ENCODE results near the gene RAB6B. TPM values are rescaled to one million over a fixed set of nuclear protein-coding genes. Genes with fewer than 3 reads are reported as not detected.

The RAB6B gene
- polyA plus RNA-seq (2013) = 1.4 TPM

DNA sequence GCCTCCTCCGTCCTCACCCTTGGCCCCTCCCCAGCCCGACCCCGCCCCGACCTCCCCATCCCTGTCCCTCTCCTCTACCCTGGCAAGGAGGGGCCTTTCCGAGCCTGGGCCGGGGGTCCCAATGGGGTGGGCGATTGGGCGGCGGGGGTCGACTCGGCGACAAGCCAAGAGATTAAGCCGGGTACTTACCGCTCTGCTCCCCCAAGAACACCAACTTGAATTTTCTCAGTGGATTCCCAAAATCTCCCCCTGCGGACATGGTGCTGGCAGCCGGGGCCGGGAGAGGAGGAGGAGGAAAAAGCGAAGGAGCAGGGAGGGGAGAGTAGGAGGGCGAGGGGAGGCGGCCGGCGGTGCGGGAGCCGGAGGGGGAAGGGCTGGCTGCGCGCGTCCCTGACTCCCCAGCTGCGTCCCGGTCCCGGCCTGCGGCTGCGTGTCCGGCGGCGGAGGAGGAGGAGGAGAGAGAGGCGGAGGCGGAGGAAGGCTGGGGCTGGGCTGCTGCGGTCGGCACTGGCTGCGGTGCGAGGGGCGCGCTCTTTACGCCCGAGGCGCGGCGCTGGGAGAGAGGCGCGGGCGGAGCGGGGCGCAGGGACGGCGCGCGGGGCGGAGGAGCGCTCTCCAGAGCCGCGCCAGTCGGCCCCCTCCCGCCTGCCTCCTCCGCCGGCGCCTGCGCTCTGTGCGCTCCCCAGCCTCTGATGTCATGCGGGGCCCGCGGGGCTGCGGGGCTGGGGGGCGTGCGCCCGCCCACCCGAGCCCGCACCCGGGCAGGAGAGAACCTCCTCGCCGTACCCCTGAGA, at the start of gene RAB6B:
Gene RAB6B (minus strand): TSS at position 675 of the 794 bp plus-strand sequence. CDS start 416 bp downstream, at position 259.
- H3K9me3 ChIP-seq (ENCODE audit: control extremely low read depth in 1 of 5, control insufficient read depth in 4 of 5, insufficient read depth in 2 of 5, low read depth in 1 of 5, low read length in 4 of 5) = no peaks in the 10 kb centered on the region
- H3K27me3 ChIP-seq (replicated peaks in 2 of 5; ENCODE audit: control insufficient read depth in 4 of 5, insufficient read depth in 5 of 5, low read length in 4 of 5) = peaks cover 0 to 45% (median 11%) of the 10 kb centered on the region in 5 experiments
- CTCF ChIA-PET = no interaction called here
- WGBS (ENCODE audit: insufficient coverage) = 0% methylated on average over 64 of the region's 80 CpGs
- H3K27ac ChIP-seq (ENCODE audit: insufficient read depth in 1 of 2, low read depth in 1 of 2, low read length in 2 of 2, poor library complexity in 1 of 2, severe bottlenecking in 2 of 2) = no peak within 1 kb of the TSS
- H3K4me1 ChIP-seq (ENCODE audit: control extremely low read depth in 1 of 4, control insufficient read depth in 4 of 4, insufficient read depth in 4 of 4, low read length in 3 of 4) = peaks cover 0 to 30% (median 23%) of the 10 kb centered on the region in 4 experiments
- DNase-seq = peak; percentile 39 to 78 (median 67)
- POLR2A ChIA-PET = no interaction called here
- no peaks in the 10 kb centered on the region for H3K36me3 ChIP-seq (ENCODE audit: control insufficient read depth in 4 of 4, insufficient read depth in 4 of 4, low read length in 3 of 4)
- H3K4me3 ChIP-seq (ENCODE audit: control insufficient read depth in 1 of 7, extremely low read depth in 1 of 7, insufficient read depth in 4 of 7, low read depth in 2 of 7, low read length in 6 of 7) = peak within 1 kb of the TSS; percentile 56 to 79 (median 70)

DNA sequence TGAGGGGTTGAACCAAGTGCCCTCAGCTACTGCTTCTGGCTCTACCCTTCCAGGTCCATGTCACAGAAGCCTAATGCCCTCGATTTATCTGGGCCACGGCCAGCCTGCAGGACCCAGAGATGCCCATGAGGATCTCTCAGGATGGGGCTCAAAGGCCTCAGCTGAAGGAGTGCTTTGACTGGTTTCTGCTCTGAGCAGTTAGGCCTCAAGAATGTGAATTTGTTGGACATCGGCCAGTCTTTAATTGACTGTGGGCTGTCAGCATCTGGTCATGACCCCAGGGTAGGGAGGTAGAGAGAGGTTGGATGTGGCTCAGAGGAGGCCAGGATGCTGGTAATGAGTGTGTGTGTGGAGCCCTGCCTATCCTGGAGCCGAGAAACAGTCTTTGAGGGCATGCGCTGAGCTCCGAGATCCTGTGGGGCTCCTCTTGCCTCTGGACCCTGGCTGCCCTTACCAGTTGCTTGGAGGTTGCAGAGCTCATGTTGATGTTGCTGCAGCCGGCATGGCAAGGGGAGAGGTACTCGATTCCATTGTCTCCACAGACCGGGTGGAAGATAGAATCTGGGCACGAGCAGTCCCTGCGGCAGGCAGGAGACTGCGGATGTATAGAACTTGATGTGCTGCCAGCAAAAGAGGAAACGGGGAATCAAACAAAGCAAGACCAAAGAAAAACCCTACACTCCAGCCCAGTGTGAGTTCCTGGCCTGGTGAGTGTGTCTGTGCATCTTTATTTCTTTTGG, 49.1 kb upstream of the RAB6B start:
- POLR2A ChIA-PET = no interaction called here
- Histone ChIP-seq H3K4me3 (ENCODE audit: control insufficient read depth in 1 of 7, extremely low read depth in 1 of 7, insufficient read depth in 4 of 7, low read depth in 2 of 7, low read length in 6 of 7) (no peak overlapping the region), H3K27ac (ENCODE audit: insufficient read depth in 1 of 2, low read depth in 1 of 2, low read length in 2 of 2, poor library complexity in 1 of 2, severe bottlenecking in 2 of 2) (no peak overlapping the region), H3K27me3 (replicated peaks in 2 of 5; ENCODE audit: control insufficient read depth in 4 of 5, insufficient read depth in 5 of 5, low read length in 4 of 5) (no peaks in the 10 kb centered on the region), H3K9me3 (ENCODE audit: control extremely low read depth in 1 of 5, control insufficient read depth in 4 of 5, insufficient read depth in 2 of 5, low read depth in 1 of 5, low read length in 4 of 5) (no peaks in the 10 kb centered on the region), H3K4me1 (ENCODE audit: control extremely low read depth in 1 of 4, control insufficient read depth in 4 of 4, insufficient read depth in 4 of 4, low read length in 3 of 4) (peaks cover 4 to 48% (median 44%) of the 10 kb centered on the region in 4 experiments), H3K36me3 (ENCODE audit: control insufficient read depth in 4 of 4, insufficient read depth in 4 of 4, low read length in 3 of 4) (no peaks in the 10 kb centered on the region)
- DNase-seq = peak in 2 of 3 donors; percentile 59 to 67
- 57% methylated on average over 10 of the region's 13 CpGs for WGBS (ENCODE audit: insufficient coverage)
- CTCF ChIA-PET = interaction anchor here (0.9 to 2.2 kb wide), 3 partner anchors 12 to 264 kb away, joined by 3 to 7 read pairs (median 7); no protein-coding TSS in a partner anchor

DNA sequence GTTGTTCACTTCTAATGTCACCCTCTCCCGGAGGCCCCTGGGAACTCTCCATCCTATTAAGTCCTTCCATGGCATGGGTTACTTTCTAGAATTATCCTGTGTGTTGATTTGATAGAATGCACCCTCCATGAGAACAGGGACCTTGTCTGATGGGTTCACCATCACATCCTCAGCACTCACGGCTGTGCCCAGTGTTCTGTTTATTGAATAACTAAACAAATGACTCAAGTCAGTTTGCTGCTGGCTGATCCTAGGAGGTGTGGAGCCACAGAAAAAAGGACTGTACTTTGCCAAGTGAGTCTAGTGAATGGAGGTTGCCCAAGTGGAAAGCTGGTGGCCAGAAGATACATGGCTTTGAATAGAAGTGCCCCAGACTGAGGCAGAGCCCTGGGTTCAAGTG, 48.5 kb upstream of the RAB6B start:
- H3K9me3 ChIP-seq (ENCODE audit: control extremely low read depth in 1 of 5, control insufficient read depth in 4 of 5, insufficient read depth in 2 of 5, low read depth in 1 of 5, low read length in 4 of 5) = no peaks in the 10 kb centered on the region
- H3K27me3 ChIP-seq (replicated peaks in 2 of 5; ENCODE audit: control insufficient read depth in 4 of 5, insufficient read depth in 5 of 5, low read length in 4 of 5) = no peaks in the 10 kb centered on the region
- no CpG with 5 or more reads among the region's 2 CpGs for WGBS (ENCODE audit: insufficient coverage)
- ChIA-PET POLR2A (no interaction called here), CTCF (interaction anchor here (0.9 to 2.2 kb wide), 3 partner anchors 12 to 264 kb away, joined by 3 to 7 read pairs (median 3); no protein-coding TSS in a partner anchor)
- peaks cover 4 to 48% (median 44%) of the 10 kb centered on the region in 4 experiments for H3K4me1 ChIP-seq (ENCODE audit: control extremely low read depth in 1 of 4, control insufficient read depth in 4 of 4, insufficient read depth in 4 of 4, low read length in 3 of 4)
- DNase-seq = peak in 1 of 3 donors; percentile 32
- H3K36me3 ChIP-seq (ENCODE audit: control insufficient read depth in 4 of 4, insufficient read depth in 4 of 4, low read length in 3 of 4) = no peaks in the 10 kb centered on the region
- no peak overlapping the region for H3K27ac ChIP-seq (ENCODE audit: insufficient read depth in 1 of 2, low read depth in 1 of 2, low read length in 2 of 2, poor library complexity in 1 of 2, severe bottlenecking in 2 of 2)
- no peak overlapping the region for H3K4me3 ChIP-seq (ENCODE audit: control insufficient read depth in 1 of 7, extremely low read depth in 1 of 7, insufficient read depth in 4 of 7, low read depth in 2 of 7, low read length in 6 of 7)

GRCh38 chr3:133943639-133944141, 48.0 kb upstream of the RAB6B start:
- peaks cover 4 to 48% (median 44%) of the 10 kb centered on the region in 4 experiments for H3K4me1 ChIP-seq (ENCODE audit: control extremely low read depth in 1 of 4, control insufficient read depth in 4 of 4, insufficient read depth in 4 of 4, low read length in 3 of 4)
- H3K9me3 ChIP-seq (ENCODE audit: control extremely low read depth in 1 of 5, control insufficient read depth in 4 of 5, insufficient read depth in 2 of 5, low read depth in 1 of 5, low read length in 4 of 5) = no peaks in the 10 kb centered on the region
- no peaks in the 10 kb centered on the region for H3K27me3 ChIP-seq (replicated peaks in 2 of 5; ENCODE audit: control insufficient read depth in 4 of 5, insufficient read depth in 5 of 5, low read length in 4 of 5)
- no peaks in the 10 kb centered on the region for H3K36me3 ChIP-seq (ENCODE audit: control insufficient read depth in 4 of 4, insufficient read depth in 4 of 4, low read length in 3 of 4)
- DNase-seq = peak; percentile 94 to 98 (median 97)
- ChIA-PET CTCF (interaction anchor here (0.9 to 1.4 kb wide), 3 partner anchors 49 to 268 kb away, joined by 3 to 11 read pairs (median 3); no protein-coding TSS in a partner anchor), POLR2A (interaction anchor here (0.5 to 1.6 kb wide), 2 partner anchors 9 to 49 kb away, joined by 3 read pairs; no protein-coding TSS in a partner anchor)
- H3K4me3 ChIP-seq (ENCODE audit: control insufficient read depth in 1 of 7, extremely low read depth in 1 of 7, insufficient read depth in 4 of 7, low read depth in 2 of 7, low read length in 6 of 7) = no peak overlapping the region
- no peak overlapping the region for H3K27ac ChIP-seq (ENCODE audit: insufficient read depth in 1 of 2, low read depth in 1 of 2, low read length in 2 of 2, poor library complexity in 1 of 2, severe bottlenecking in 2 of 2)
- WGBS (ENCODE audit: insufficient coverage) = 18% methylated on average over 4 of the region's 5 CpGs

GRCh38 chr3:133943031-133943535, 47.4 kb upstream of the RAB6B start:
- POLR2A ChIA-PET = interaction anchor here (0.5 to 1.6 kb wide), 2 partner anchors 10 to 50 kb away, joined by 3 read pairs; no protein-coding TSS in a partner anchor

DNA sequence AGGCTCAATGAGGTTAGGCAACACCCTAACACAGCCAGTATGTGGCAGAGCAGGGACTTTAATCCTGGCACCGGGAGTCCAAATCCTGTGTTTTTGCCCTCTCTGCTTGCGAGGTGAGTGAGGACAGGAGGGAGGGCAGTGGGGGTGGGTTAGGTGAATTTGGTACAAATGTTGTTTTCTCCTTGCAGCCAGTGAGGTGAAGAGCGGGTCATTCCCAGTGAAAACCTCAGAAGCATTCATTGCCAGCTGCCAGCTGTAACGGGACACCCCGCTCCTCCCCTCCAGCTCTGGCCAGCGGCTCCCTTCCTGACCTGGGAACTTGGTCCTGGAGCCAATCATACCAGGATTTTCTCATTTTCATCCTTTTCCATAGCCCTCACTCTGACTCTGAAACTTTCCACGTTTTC, 45.7 kb upstream of the RAB6B start:
- 95% methylated on average over 7 of the region's 7 CpGs for WGBS (ENCODE audit: insufficient coverage)
- peaks cover 4 to 50% (median 47%) of the 10 kb centered on the region in 4 experiments for H3K4me1 ChIP-seq (ENCODE audit: control extremely low read depth in 1 of 4, control insufficient read depth in 4 of 4, insufficient read depth in 4 of 4, low read length in 3 of 4)
- no peaks in the 10 kb centered on the region for H3K27me3 ChIP-seq (replicated peaks in 2 of 5; ENCODE audit: control insufficient read depth in 4 of 5, insufficient read depth in 5 of 5, low read length in 4 of 5)
- ChIA-PET POLR2A (no interaction called here), CTCF (interaction anchor here (1.3 to 14.0 kb wide), 4 partner anchors 9 to 271 kb away, joined by 3 to 140 read pairs (median 5); no protein-coding TSS in a partner anchor)
- no peak overlapping the region for H3K4me3 ChIP-seq (ENCODE audit: control insufficient read depth in 1 of 7, extremely low read depth in 1 of 7, insufficient read depth in 4 of 7, low read depth in 2 of 7, low read length in 6 of 7)
- DNase-seq = no peak
- no peak overlapping the region for H3K27ac ChIP-seq (ENCODE audit: insufficient read depth in 1 of 2, low read depth in 1 of 2, low read length in 2 of 2, poor library complexity in 1 of 2, severe bottlenecking in 2 of 2)
- H3K36me3 ChIP-seq (ENCODE audit: control insufficient read depth in 4 of 4, insufficient read depth in 4 of 4, low read length in 3 of 4) = no peaks in the 10 kb centered on the region
- H3K9me3 ChIP-seq (ENCODE audit: control extremely low read depth in 1 of 5, control insufficient read depth in 4 of 5, insufficient read depth in 2 of 5, low read depth in 1 of 5, low read length in 4 of 5) = no peaks in the 10 kb centered on the region

More at GRCh38 chr3:133943031-133943535, 47.4 kb upstream of the RAB6B start:
- 90% methylated on average over 2 of the region's 2 CpGs for WGBS (ENCODE audit: insufficient coverage)
- CTCF ChIA-PET = interaction anchor here (1.2 to 1.4 kb wide), 3 partner anchors 11 to 269 kb away, joined by 3 to 11 read pairs (median 3); no protein-coding TSS in a partner anchor
- Histone ChIP-seq H3K36me3 (ENCODE audit: control insufficient read depth in 4 of 4, insufficient read depth in 4 of 4, low read length in 3 of 4) (no peaks in the 10 kb centered on the region), H3K27ac (ENCODE audit: insufficient read depth in 1 of 2, low read depth in 1 of 2, low read length in 2 of 2, poor library complexity in 1 of 2, severe bottlenecking in 2 of 2) (no peak overlapping the region), H3K4me3 (ENCODE audit: control insufficient read depth in 1 of 7, extremely low read depth in 1 of 7, insufficient read depth in 4 of 7, low read depth in 2 of 7, low read length in 6 of 7) (peak overlapping the region in 3 of 7 experiments; percentile 23 to 63 (median 44)), H3K9me3 (ENCODE audit: control extremely low read depth in 1 of 5, control insufficient read depth in 4 of 5, insufficient read depth in 2 of 5, low read depth in 1 of 5, low read length in 4 of 5) (no peaks in the 10 kb centered on the region), H3K27me3 (replicated peaks in 2 of 5; ENCODE audit: control insufficient read depth in 4 of 5, insufficient read depth in 5 of 5, low read length in 4 of 5) (no peaks in the 10 kb centered on the region), H3K4me1 (ENCODE audit: control extremely low read depth in 1 of 4, control insufficient read depth in 4 of 4, insufficient read depth in 4 of 4, low read length in 3 of 4) (peaks cover 4 to 50% (median 44%) of the 10 kb centered on the region in 4 experiments)
- no peak for DNase-seq
